MM.1S (cell line): ENCODE measurements around the gene CBFA2T2.

Experiments
- EZH2phosphoT487 ChIP-seq: fragments of 300-600 bp; sonication (generic); IDR thresholded peaks from 2 replicates; pipeline ENCODE4 v1.6.1; 2018; ENCODE audit warnings: antibody characterized with exemption, low read length
- TF ChIP-seq, protein P1 (sequence below): fragments of 300-600 bp; sonication (generic); IDR thresholded peaks from 2 replicates; pipeline ENCODE4 v1.5.1; 2016; ENCODE audit warnings: antibody characterized with exemption, low read length, mixed read lengths

DNA sequence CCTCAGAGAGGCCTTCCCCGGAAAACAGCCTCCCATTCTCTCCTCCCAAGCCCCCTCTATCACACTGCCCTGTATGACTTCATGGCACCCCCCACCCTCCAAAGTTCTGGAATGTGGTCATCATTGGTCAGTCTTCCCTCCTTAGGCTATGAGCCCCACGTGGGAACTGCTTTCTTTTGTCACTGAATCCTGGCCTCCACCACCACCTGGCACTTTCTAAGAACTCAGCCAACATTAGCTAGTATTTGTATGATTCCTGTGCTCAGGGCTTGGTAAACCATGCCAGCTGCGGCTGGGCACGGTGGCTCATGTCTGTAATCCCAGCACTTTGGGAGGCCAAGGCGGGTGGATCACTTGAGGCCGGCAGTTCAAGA is 204.7 kb downstream of the CBFA2T2 start:
- TF ChIP-seq, protein P1, sequence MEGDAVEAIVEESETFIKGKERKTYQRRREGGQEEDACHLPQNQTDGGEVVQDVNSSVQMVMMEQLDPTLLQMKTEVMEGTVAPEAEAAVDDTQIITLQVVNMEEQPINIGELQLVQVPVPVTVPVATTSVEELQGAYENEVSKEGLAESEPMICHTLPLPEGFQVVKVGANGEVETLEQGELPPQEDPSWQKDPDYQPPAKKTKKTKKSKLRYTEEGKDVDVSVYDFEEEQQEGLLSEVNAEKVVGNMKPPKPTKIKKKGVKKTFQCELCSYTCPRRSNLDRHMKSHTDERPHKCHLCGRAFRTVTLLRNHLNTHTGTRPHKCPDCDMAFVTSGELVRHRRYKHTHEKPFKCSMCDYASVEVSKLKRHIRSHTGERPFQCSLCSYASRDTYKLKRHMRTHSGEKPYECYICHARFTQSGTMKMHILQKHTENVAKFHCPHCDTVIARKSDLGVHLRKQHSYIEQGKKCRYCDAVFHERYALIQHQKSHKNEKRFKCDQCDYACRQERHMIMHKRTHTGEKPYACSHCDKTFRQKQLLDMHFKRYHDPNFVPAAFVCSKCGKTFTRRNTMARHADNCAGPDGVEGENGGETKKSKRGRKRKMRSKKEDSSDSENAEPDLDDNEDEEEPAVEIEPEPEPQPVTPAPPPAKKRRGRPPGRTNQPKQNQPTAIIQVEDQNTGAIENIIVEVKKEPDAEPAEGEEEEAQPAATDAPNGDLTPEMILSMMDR = no peak
- no peak for TF ChIP-seq EZH2phosphoT487
